Upper lobe of left lung (tissue), 6 donors: ENCODE measurements around the gene SRP54. TPM values are rescaled to one million over a fixed set of nuclear protein-coding genes. Genes with fewer than 3 reads are reported as not detected.
A peak's percentile ranks its signal among the peaks of the same experiment; 100 is the strongest.
"Not testable (repeated sequence)": the region's sequence is repeated elsewhere in the genome, so short reads cannot be mapped to it uniquely, and the experiment has no call there.

Experiments used
- ATAC-seq, 2 donors: fragments of 200-7000 bp; cut with Tn5 transposase; one replicate each; pipeline ENCODE4 v1.9.1; 2022; ENCODE audit warnings: mild to moderate bottlenecking in 2 of 2, moderate library complexity in 2 of 2; ENCODE audit not compliant: low FRiP score in 2 of 2
- DNase-seq, 2 donors: peaks; one replicate each; pipeline ENCODE4 v3.0.0-alpha.2; 2019 to 2020
- H3K27ac ChIP-seq, 4 donors: fragments of 200-600 bp; sonication (generic); one replicate each; pipeline ENCODE4 v1.5.1; 2016 to 2019
- H3K27me3 ChIP-seq, 4 donors: fragments of 200-600 bp; sonication (generic); one replicate each; pipeline ENCODE4 v1.5.1; 2017 to 2019
- H3K36me3 ChIP-seq, 4 donors: fragments of 200-600 bp; sonication (generic); one replicate each; pipeline ENCODE4 v1.5.1; 2016 to 2019
- H3K4me1 ChIP-seq, 4 donors: fragments of 200-600 bp; sonication (generic); one replicate each; pipeline ENCODE4 v1.5.1; 2018 to 2019
- H3K4me3 ChIP-seq, 4 donors: fragments of 200-600 bp; sonication (generic); one replicate each; pipeline ENCODE4 v1.5.1; 2017 to 2019; ENCODE audit warnings: mild to moderate bottlenecking in 2 of 4, moderate library complexity in 1 of 4
- H3K9me3 ChIP-seq, 4 donors: fragments of 200-600 bp; sonication (generic); one replicate each; pipeline ENCODE4 v1.5.1; 2018 to 2019
- CTCF ChIP-seq, 6 experiments: fragments of 450-650 bp in 4 of 6; fragments of 200-600 bp in 2 of 6; sonication (generic) in 2 of 6; IDR thresholded peaks; one replicate each; pipeline ENCODE4 v1.5.1; 2016 to 2019; ENCODE audit warnings: antibody characterized with exemption in 6 of 6
- EP300 ChIP-seq, 4 donors: sonication (generic); formaldehyde crosslinking; IDR thresholded peaks; one replicate each; pipeline ENCODE4 v1.5.1; 2017; ENCODE audit warnings: antibody characterized with exemption in 4 of 4, control low read depth in 2 of 4
- POLR2A ChIP-seq, 4 donors: fragments of 450-650 bp; IDR thresholded peaks; one replicate each; pipeline ENCODE4 v1.5.1; 2016 to 2017; ENCODE audit warnings: antibody characterized with exemption in 4 of 4, mild to moderate bottlenecking in 2 of 4
- POLR2AphosphoS5 ChIP-seq, 2 donors: sonication (generic); formaldehyde crosslinking; IDR thresholded peaks; one replicate each; pipeline ENCODE4 v1.5.1; 2017; ENCODE audit warnings: antibody characterized with exemption in 2 of 2
- WGBS, 2 donors: methylation state at CpG; one replicate each; pipeline ENCODE4 v1.1.5; 2017 to 2018; 5-methylcytosine and 5-hydroxymethylcytosine counted together
- total RNA-seq, 6 donors: library from RNA; depleted of rRNA in 4 of 6; stranded (reverse); fragments of >200 nt in 4 of 6; gene quantifications; one replicate each; pipeline versions ENCODE4 v1.1.0 to v1.2.1, GENCODE V29; 2016 to 2021
- donor health status: DM: no; HTN: no; CAD: no; lungs with moderate emphysema.
- donor health status: DM: no; HTN: yes; CAD: no; lungs with severe emphysema.

SRP54 gene
- total RNA-seq, 6 donors from 2014 or later: 19.0 to 99.1 (median 45.9) TPM

GRCh38 chr14:35051796-35052195 lies 69.0 kb downstream of the SRP54 start:
- ATAC-seq: peak; percentile 33 to 81
- peak overlapping the region; percentile 50 to 98 (median 68) for H3K27ac ChIP-seq
- no peak for DNase-seq
- H3K9me3 ChIP-seq: no peaks in the 10 kb centered on the region
- H3K27me3 ChIP-seq: no peaks in the 10 kb centered on the region
- peaks cover 8 to 58% (median 29%) of the 10 kb centered on the region in 4 donors for H3K36me3 ChIP-seq
- WGBS, 2 donors: 58 to 74% methylated on average over 1 of the region's 1 CpG
- H3K4me3 ChIP-seq: no peak overlapping the region
- H3K4me1 ChIP-seq: peaks cover 23 to 54% (median 39%) of the 10 kb centered on the region in 4 donors
- TF ChIP-seq EP300 (IDR thresholded peaks at IDR 0.05): peak in 1 of 4 donors; percentile 87
- TF ChIP-seq POLR2AphosphoS5 (IDR thresholded peaks at IDR 0.05): no peak

- peaks cover 8 to 66% (median 29%) of the 10 kb centered on the region in 4 donors for H3K36me3 ChIP-seq
- peak overlapping the region; percentile 50 to 98 (median 58) for H3K27ac ChIP-seq
- H3K4me1 ChIP-seq: peaks cover 19 to 49% (median 34%) of the 10 kb centered on the region in 4 donors
- no peak for TF ChIP-seq EP300 (IDR thresholded peaks at IDR 0.05)
- no peak for TF ChIP-seq CTCF (IDR thresholded peaks at IDR 0.05)
- TF ChIP-seq POLR2AphosphoS5 (IDR thresholded peaks at IDR 0.05): no peak
- 81 to 86% methylated on average over 2 of the region's 2 CpGs for WGBS, 2 donors
- ATAC-seq (peak in 1 of 2 donors; percentile 31), DNase-seq (peak in 1 of 2 donors; percentile 53)
- no peaks in the 10 kb centered on the region for H3K27me3 ChIP-seq
- H3K9me3 ChIP-seq: no peaks in the 10 kb centered on the region
- no peak overlapping the region for H3K4me3 ChIP-seq
Observed at GRCh38 chr14:35052637-35053036, 69.8 kb downstream of the SRP54 start.

- peak in 1 of 2 donors; percentile 38 for TF ChIP-seq POLR2AphosphoS5 (IDR thresholded peaks at IDR 0.05)
- peaks cover 0 to 13% (median 12%) of the 10 kb centered on the region in 4 donors for H3K4me1 ChIP-seq
- not testable (repeated sequence) for H3K27me3 ChIP-seq, H3K9me3 ChIP-seq, H3K4me3 ChIP-seq
- ATAC-seq (peak; percentile 43 to 67), DNase-seq (peak in 1 of 2 donors; percentile 37)
- WGBS, 2 donors: 67 to 69% methylated on average over 1 of the region's 1 CpG
- H3K36me3 ChIP-seq: peaks cover 11 to 58% (median 17%) of the 10 kb centered on the region in 4 donors
- peak overlapping the region; percentile 20 to 65 (median 44) for H3K27ac ChIP-seq
Observed at GRCh38 chr14:35061113-35061791, 78.5 kb downstream of the SRP54 start.

GRCh38 chr14:35065731-35066130 lies 82.9 kb downstream of the SRP54 start:
- H3K36me3 ChIP-seq: peaks cover 0 to 46% (median 10%) of the 10 kb centered on the region in 4 donors
- H3K4me1 ChIP-seq: peaks cover 0 to 11% (median 5%) of the 10 kb centered on the region in 4 donors
- H3K4me3 ChIP-seq, H3K27ac ChIP-seq, DNase-seq, H3K27me3 ChIP-seq, ATAC-seq, H3K9me3 ChIP-seq: not testable (repeated sequence)
- 92 to 95% methylated on average over 5 of the region's 5 CpGs for WGBS, 2 donors

- DNase-seq: no peak
- WGBS, 2 donors: 94 to 97% methylated on average over 4 of the region's 4 CpGs
- Histone ChIP-seq H3K9me3 (no peaks in the 10 kb centered on the region), H3K27me3 (no peaks in the 10 kb centered on the region), H3K4me1 (peaks cover 0 to 5% (median 0%) of the 10 kb centered on the region in 4 donors), H3K27ac (no peak overlapping the region), H3K4me3 (no peak overlapping the region), H3K36me3 (peaks cover 0 to 53% (median 10%) of the 10 kb centered on the region in 4 donors)
- TF ChIP-seq POLR2A (IDR thresholded peaks at IDR 0.05): no peak
- TF ChIP-seq CTCF (IDR thresholded peaks at IDR 0.05): no peak
- no peak for TF ChIP-seq POLR2AphosphoS5 (IDR thresholded peaks at IDR 0.05)
- no peak for TF ChIP-seq EP300 (IDR thresholded peaks at IDR 0.05)
- no peak for ATAC-seq
Observed at GRCh38 chr14:35068238-35069012, 85.6 kb downstream of the SRP54 start.

GRCh38 chr14:35072226-35072625 lies 89.4 kb downstream of the SRP54 start:
- Histone ChIP-seq H3K36me3 (peaks cover 0 to 68% (median 15%) of the 10 kb centered on the region in 4 donors), H3K9me3 (no peaks in the 10 kb centered on the region), H3K4me3 (no peak overlapping the region), H3K4me1 (peaks cover 0 to 7% (median 0%) of the 10 kb centered on the region in 4 donors), H3K27ac (no peak overlapping the region), H3K27me3 (no peaks in the 10 kb centered on the region)
- WGBS, 2 donors: 91% methylated on average over 3 of the region's 3 CpGs
- no peak for ATAC-seq
- no peak for DNase-seq
- TF ChIP-seq CTCF (IDR thresholded peaks at IDR 0.05) (no peak), POLR2AphosphoS5 (IDR thresholded peaks at IDR 0.05) (no peak), POLR2A (IDR thresholded peaks at IDR 0.05) (no peak), EP300 (IDR thresholded peaks at IDR 0.05) (no peak)
